ENCODE results near the gene PNRC1. TPM values are rescaled to one million over a fixed set of nuclear protein-coding genes. Genes with fewer than 3 reads are reported as not detected.

PNRC1 gene
- total RNA-seq, 1 donor from 2014 or later: 289 TPM

DNA sequence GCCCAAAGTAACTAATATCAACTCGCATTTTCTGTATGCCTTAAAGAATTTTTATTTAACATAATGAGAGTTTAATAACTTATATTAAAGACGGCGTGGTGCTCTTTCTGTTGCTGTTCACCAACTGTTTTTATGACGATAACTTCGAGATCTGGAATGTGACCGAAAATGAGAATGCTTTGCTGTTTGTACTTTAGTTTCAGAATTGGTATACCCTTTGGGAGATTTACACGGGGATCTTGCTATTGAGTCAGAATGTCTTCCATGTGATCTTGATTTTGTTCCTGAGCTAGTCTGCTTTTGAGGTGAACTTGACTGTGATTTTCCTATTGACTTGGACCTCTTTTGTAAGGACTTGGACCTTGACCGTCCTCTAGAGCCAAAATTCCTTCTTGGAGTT is 17.9 kb downstream of the PNRC1 start:
- H3K9me3 ChIP-seq: no peaks in the 10 kb centered on the region

DNA sequence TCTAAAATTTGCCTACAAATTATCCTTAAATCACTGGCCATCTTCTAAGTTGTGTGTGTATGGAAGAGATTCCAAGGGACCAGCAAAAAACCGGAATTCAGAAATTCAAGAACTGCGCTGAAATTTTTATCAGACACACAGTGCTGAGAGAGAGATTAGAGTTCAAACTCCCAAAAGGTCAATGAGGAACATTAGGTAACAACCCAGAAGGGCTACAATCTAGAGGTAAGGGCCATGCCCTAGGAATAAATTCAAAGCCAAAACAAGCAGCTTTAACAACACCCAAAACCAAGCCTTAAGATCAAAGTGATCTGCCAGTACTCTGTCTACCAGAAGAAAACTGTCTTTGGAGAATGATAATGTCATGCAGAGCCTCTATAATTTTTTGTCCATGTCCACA is 19.6 kb downstream of the PNRC1 start:
- Histone ChIP-seq H3K27ac (no peak overlapping the region), H3K27me3 (no peaks in the 10 kb centered on the region)

More for the DNA sequence above, 17.9 kb downstream of the PNRC1 start:
- Histone ChIP-seq H3K27me3 (no peaks in the 10 kb centered on the region), H3K27ac (no peak overlapping the region), H3K4me1 (no peaks in the 10 kb centered on the region), H3K36me3 (no peaks in the 10 kb centered on the region), H3K4me3 (no peak overlapping the region)
- TF ChIP-seq POLR2AphosphoS5 (IDR thresholded peaks at IDR 0.05; ENCODE audit: insufficient read depth in 1 of 2, low read depth in 1 of 2) (no peak), POLR2A (IDR thresholded peaks at IDR 0.05) (no peak)
- TF ChIP-seq, protein P1, sequence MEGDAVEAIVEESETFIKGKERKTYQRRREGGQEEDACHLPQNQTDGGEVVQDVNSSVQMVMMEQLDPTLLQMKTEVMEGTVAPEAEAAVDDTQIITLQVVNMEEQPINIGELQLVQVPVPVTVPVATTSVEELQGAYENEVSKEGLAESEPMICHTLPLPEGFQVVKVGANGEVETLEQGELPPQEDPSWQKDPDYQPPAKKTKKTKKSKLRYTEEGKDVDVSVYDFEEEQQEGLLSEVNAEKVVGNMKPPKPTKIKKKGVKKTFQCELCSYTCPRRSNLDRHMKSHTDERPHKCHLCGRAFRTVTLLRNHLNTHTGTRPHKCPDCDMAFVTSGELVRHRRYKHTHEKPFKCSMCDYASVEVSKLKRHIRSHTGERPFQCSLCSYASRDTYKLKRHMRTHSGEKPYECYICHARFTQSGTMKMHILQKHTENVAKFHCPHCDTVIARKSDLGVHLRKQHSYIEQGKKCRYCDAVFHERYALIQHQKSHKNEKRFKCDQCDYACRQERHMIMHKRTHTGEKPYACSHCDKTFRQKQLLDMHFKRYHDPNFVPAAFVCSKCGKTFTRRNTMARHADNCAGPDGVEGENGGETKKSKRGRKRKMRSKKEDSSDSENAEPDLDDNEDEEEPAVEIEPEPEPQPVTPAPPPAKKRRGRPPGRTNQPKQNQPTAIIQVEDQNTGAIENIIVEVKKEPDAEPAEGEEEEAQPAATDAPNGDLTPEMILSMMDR (IDR thresholded peaks at IDR 0.05): no peak
- intact Hi-C loops (cut with DNase I): no loop called here
- DNase-seq (ENCODE audit: extremely low spot score in 2 of 2): no peak

DNA sequence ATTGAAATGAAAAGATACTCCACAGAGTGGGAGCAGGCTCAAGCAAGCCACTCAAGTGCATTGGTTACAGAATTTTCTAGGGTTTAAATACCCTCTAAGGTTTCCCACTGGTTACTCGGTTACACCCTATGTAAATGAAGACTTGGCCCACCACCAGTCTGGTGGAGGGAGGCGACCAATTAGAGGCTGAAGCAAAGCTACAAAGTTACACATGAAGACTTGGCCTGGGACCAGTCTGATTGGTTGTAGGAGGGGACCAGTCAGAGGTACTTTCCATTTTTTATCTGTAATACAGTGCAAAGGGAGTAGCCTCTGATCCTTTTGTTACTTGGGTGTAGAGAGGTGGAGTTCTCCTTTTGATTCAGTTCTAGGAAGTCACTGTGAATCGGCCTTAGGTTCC is 29.7 kb downstream of the PNRC1 start:
- H3K4me1 ChIP-seq: no peaks in the 10 kb centered on the region
- H3K27ac ChIP-seq: no peak overlapping the region
- no peaks in the 10 kb centered on the region for H3K27me3 ChIP-seq
- no peak overlapping the region for H3K4me3 ChIP-seq
- H3K9me3 ChIP-seq: no peaks in the 10 kb centered on the region
- intact Hi-C loops (cut with DNase I): loop anchor here (10.0 kb wide), 1 partner anchor 125 kb away; no protein-coding TSS in a partner anchor
- DNase-seq (ENCODE audit: extremely low spot score in 2 of 2): no peak
- no peaks in the 10 kb centered on the region for H3K36me3 ChIP-seq
- TF ChIP-seq POLR2AphosphoS5 (IDR thresholded peaks at IDR 0.05; ENCODE audit: insufficient read depth in 1 of 2, low read depth in 1 of 2): no peak
- TF ChIP-seq, protein P1 (IDR thresholded peaks at IDR 0.05): no peak
- TF ChIP-seq POLR2A (IDR thresholded peaks at IDR 0.05): no peak

More for the DNA sequence above, 19.6 kb downstream of the PNRC1 start:
- H3K4me3 ChIP-seq: no peak overlapping the region
- H3K36me3 ChIP-seq: no peaks in the 10 kb centered on the region
- H3K4me1 ChIP-seq: no peaks in the 10 kb centered on the region
- no peaks in the 10 kb centered on the region for H3K9me3 ChIP-seq
- intact Hi-C loops (cut with DNase I): no loop called here
- no peak for DNase-seq (ENCODE audit: extremely low spot score in 2 of 2)
- TF ChIP-seq, protein P1 (IDR thresholded peaks at IDR 0.05): no peak
- no peak for TF ChIP-seq POLR2A (IDR thresholded peaks at IDR 0.05)
- TF ChIP-seq POLR2AphosphoS5 (IDR thresholded peaks at IDR 0.05; ENCODE audit: insufficient read depth in 1 of 2, low read depth in 1 of 2): no peak

DNA sequence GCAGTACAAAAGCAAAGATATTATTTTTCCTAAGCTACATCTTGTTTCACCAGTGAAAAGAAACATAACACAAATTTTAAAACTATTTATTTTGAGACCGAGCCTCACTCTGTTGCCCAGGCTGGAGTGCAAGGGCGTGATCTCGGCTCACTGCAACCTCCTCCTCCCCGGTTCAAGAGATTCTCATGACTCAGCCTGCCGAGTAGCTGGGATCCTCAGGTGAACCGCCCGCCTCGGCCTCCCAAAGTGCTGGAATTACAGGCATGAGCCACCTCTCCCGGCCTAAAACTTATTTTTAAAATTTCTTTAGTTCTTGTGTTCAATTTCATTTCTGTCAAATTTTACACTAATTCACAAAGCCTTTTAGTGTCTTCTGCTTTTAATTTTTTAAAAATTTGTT is 31.4 kb downstream of the PNRC1 start:
- no peaks in the 10 kb centered on the region for H3K27me3 ChIP-seq
- no peaks in the 10 kb centered on the region for H3K36me3 ChIP-seq
- intact Hi-C loops (cut with DNase I): loop anchor here (10.0 kb wide), 1 partner anchor 127 kb away; no protein-coding TSS in a partner anchor
- H3K4me1 ChIP-seq: peaks cover 3% of the 10 kb centered on the region
- DNase-seq (ENCODE audit: extremely low spot score in 2 of 2): no peak
- TF ChIP-seq POLR2A (IDR thresholded peaks at IDR 0.05): no peak
- TF ChIP-seq, protein P1 (IDR thresholded peaks at IDR 0.05): no peak
- no peak for TF ChIP-seq POLR2AphosphoS5 (IDR thresholded peaks at IDR 0.05; ENCODE audit: insufficient read depth in 1 of 2, low read depth in 1 of 2)
- H3K27ac ChIP-seq: no peak overlapping the region
- no peak overlapping the region for H3K4me3 ChIP-seq
- no peaks in the 10 kb centered on the region for H3K9me3 ChIP-seq

DNA sequence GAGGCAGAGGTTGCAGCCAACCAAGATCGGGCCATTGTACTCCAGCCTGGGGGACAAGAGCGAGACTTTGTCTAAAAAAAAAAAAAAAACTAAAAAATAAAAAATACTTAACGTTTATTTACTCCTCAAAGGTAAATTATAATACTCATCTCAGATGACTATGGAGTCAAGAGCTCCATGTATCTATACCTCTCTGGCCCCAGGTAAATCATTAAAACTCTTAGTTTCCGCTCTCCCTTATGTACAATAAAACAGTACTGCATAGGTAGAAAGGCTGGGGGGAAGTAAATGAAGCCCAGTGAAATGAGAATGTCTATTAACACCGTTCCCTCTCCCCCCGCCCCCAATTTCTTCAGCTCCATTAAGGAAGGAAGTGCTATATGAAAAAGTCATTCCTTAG is 36.2 kb downstream of the PNRC1 start:
- intact Hi-C loops (cut with DNase I): loop anchor here (10.0 kb wide), 1 partner anchor 132 kb away; no protein-coding TSS in a partner anchor
- no peak for DNase-seq (ENCODE audit: extremely low spot score in 2 of 2)
- Histone ChIP-seq H3K4me3 (peak overlapping the region; percentile 66 to 69), H3K27me3 (no peaks in the 10 kb centered on the region), H3K9me3 (no peaks in the 10 kb centered on the region), H3K27ac (no peak overlapping the region), H3K36me3 (no peaks in the 10 kb centered on the region), H3K4me1 (peaks cover 18% of the 10 kb centered on the region)
- TF ChIP-seq, protein P1 (IDR thresholded peaks at IDR 0.05): no peak
- no peak for TF ChIP-seq POLR2AphosphoS5 (IDR thresholded peaks at IDR 0.05; ENCODE audit: insufficient read depth in 1 of 2, low read depth in 1 of 2)
- TF ChIP-seq POLR2A (IDR thresholded peaks at IDR 0.05): no peak

Data from vagina (tissue), 2 donors.